ENCODE measurements around the gene GAB2.
"Not testable (repeated sequence)": the region's sequence is repeated elsewhere in the genome, so short reads cannot be mapped to it uniquely, and the experiment has no call there.

The GAB2 gene

DNA sequence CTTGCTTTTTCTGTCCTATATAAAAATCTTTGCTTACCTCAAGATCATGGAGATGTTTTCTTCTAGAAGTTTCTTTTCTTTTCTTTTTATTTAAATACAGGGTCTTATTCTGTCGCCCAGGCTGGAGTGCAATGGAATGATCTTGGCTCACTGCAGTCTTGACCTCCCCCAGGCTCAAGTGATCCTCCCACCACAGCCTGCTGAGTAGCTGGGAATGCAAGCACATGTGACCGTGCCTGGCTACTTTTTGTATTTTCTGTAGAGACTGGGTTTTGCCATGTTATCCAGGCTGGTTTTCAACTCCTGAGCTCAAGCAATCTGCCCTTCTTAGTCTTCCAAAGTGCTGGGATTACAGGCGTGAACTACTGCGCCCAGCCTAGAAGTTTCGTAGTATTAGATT lies 183.6 kb downstream of the GAB2 start:
- DNase-seq (ENCODE audit: extremely low read depth, insufficient read length) = no peak
- no peak for TF ChIP-seq CTCF (IDR thresholded peaks at IDR 0.05; ENCODE audit: insufficient read depth, low read length, poor library complexity, severe bottlenecking)
- no peaks in the 10 kb centered on the region for H3K27me3 ChIP-seq (replicated peaks; ENCODE audit: control insufficient read depth, insufficient read depth, low read length)
- no peaks in the 10 kb centered on the region for H3K36me3 ChIP-seq (ENCODE audit: control insufficient read depth, insufficient read depth, low read length)
- no peak overlapping the region for H3K4me3 ChIP-seq (replicated peaks; ENCODE audit: low read depth, low read length)

DNA sequence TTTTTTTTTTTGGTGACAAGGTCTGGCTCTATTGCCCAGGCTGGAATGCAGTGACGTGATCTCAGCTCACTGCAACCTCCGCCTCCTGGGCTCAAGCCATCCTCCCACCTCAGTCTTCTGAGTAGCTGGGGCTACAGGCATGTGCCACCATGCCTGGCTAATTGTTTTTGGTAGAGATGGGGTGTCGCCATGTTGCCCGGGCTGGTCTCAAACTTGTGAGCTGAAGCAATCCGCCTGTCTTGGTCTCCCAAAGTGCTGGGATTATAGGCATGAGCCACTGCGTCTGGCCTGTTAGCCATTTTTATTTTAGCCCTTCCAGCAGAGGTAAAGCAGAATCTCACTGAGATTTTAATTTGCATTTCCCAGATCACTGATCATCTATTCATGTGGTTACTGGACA lies 184.6 kb downstream of the GAB2 start:
- H3K4me3 ChIP-seq (replicated peaks; ENCODE audit: low read depth, low read length); H3K27me3 ChIP-seq (replicated peaks; ENCODE audit: control insufficient read depth, insufficient read depth, low read length); DNase-seq (ENCODE audit: extremely low read depth, insufficient read length); H3K36me3 ChIP-seq (ENCODE audit: control insufficient read depth, insufficient read depth, low read length): not testable (repeated sequence)

GRCh38 chr11:78231962-78232501 lies 185.6 kb downstream of the GAB2 start:
- no peak overlapping the region for H3K4me3 ChIP-seq (replicated peaks; ENCODE audit: low read depth, low read length)
- no peaks in the 10 kb centered on the region for H3K27me3 ChIP-seq (replicated peaks; ENCODE audit: control insufficient read depth, insufficient read depth, low read length)
- TF ChIP-seq CTCF (IDR thresholded peaks at IDR 0.05; ENCODE audit: insufficient read depth, low read length, poor library complexity, severe bottlenecking) = no peak
- no peak for DNase-seq (ENCODE audit: extremely low read depth, insufficient read length)
- H3K36me3 ChIP-seq (ENCODE audit: control insufficient read depth, insufficient read depth, low read length) = no peaks in the 10 kb centered on the region

DNA sequence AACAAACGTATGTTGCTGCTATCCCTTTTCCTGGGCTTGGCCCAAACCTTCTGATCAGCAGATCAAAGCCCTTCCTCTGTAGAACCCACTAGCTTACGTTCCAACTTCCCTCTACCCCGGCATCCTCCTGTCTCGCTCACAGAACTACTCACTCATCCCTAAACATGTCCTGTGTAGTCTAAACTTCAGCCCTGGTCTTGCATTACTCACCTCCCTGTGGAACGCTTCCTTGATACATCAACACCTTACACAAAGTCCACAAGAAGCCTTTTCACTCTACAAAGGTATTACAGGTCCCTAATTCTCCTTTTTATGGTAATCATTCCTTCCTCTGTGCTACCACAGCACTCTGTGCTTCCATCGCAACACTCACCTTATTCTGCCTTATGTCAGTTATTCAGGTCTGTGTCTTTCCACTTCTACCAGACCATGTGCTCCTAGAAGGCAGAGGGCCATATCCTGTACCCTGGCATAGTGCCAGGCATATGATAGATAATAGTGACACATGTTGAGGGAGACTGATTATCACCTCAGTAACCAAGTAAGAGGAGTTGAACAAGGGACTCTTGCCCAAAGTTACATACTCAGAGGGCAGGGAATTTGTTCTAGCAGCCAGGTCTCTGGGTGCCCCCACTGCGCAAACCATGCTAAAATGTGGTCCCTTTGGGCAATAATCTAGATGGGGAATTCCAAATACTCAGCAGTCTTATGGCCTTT lies 187.3 kb downstream of the GAB2 start:
- no peak overlapping the region for H3K4me3 ChIP-seq (replicated peaks; ENCODE audit: low read depth, low read length)
- DNase-seq (ENCODE audit: extremely low read depth, insufficient read length) = no peak
- no peak for TF ChIP-seq CTCF (IDR thresholded peaks at IDR 0.05; ENCODE audit: insufficient read depth, low read length, poor library complexity, severe bottlenecking)
- H3K36me3 ChIP-seq (ENCODE audit: control insufficient read depth, insufficient read depth, low read length) = no peaks in the 10 kb centered on the region
- no peaks in the 10 kb centered on the region for H3K27me3 ChIP-seq (replicated peaks; ENCODE audit: control insufficient read depth, insufficient read depth, low read length)

- DNase-seq (ENCODE audit: extremely low read depth, insufficient read length) = no peak
- no peak for TF ChIP-seq CTCF (IDR thresholded peaks at IDR 0.05; ENCODE audit: insufficient read depth, low read length, poor library complexity, severe bottlenecking)
These were observed 188.5 kb downstream of the GAB2 start for GRCh38 chr11:78229106-78229505.

DNA sequence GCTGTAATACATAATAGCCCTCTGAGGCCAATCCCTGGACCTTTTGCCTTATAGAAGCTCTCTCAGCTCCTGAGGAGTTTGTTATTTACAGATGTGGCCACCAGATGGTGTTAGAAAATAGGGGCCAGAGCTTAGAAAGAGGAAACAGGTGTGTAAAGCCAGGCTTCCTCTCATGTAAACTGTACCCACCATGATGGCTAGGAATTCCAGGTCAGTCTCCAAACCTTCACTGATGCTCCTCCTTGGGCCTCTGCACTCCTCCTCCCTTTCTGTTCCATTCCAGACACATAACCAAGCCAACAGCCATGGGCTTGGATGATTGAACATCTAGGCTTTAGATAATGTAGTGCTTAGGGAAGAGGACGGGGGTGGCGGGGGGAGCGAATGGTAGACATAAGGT lies 189.2 kb downstream of the GAB2 start:
- TF ChIP-seq CTCF (IDR thresholded peaks at IDR 0.05; ENCODE audit: insufficient read depth, low read length, poor library complexity, severe bottlenecking) = peak; percentile 59
- H3K36me3 ChIP-seq (ENCODE audit: control insufficient read depth, insufficient read depth, low read length) = no peaks in the 10 kb centered on the region
- no peaks in the 10 kb centered on the region for H3K27me3 ChIP-seq (replicated peaks; ENCODE audit: control insufficient read depth, insufficient read depth, low read length)
- no peak for DNase-seq (ENCODE audit: extremely low read depth, insufficient read length)
- H3K4me3 ChIP-seq (replicated peaks; ENCODE audit: low read depth, low read length) = no peak overlapping the region

More at GRCh38 chr11:78229106-78229505, 188.5 kb downstream of the GAB2 start:
- no peak overlapping the region for H3K4me3 ChIP-seq (replicated peaks; ENCODE audit: low read depth, low read length)
- H3K27me3 ChIP-seq (replicated peaks; ENCODE audit: control insufficient read depth, insufficient read depth, low read length) = no peaks in the 10 kb centered on the region
- no peaks in the 10 kb centered on the region for H3K36me3 ChIP-seq (ENCODE audit: control insufficient read depth, insufficient read depth, low read length)
